ENCODE measurements around the gene KCNK10.
"Not testable (repeated sequence)": the region's sequence is repeated elsewhere in the genome, so short reads cannot be mapped to it uniquely, and the experiment has no call there.

Gene KCNK10

GRCh38 chr14:88271205-88271604 lies 51.9 kb downstream of the KCNK10 start:
- no peak for DNase-seq

GRCh38 chr14:88270776-88271175 lies 52.3 kb downstream of the KCNK10 start:
- DNase-seq = no peak

- DNase-seq = no peak
Observed at GRCh38 chr14:88269806-88270420, 53.2 kb downstream of the KCNK10 start.

GRCh38 chr14:88266474-88266873 lies 56.6 kb downstream of the KCNK10 start:
- DNase-seq = no peak

- no peak for DNase-seq
Observed at GRCh38 chr14:88264116-88264515, 59.0 kb downstream of the KCNK10 start.

- not testable (repeated sequence) for DNase-seq
Observed at GRCh38 chr14:88261302-88261701, 61.8 kb downstream of the KCNK10 start.

- no peak for DNase-seq
Observed at GRCh38 chr14:88258021-88258420, 65.0 kb downstream of the KCNK10 start.

- no peak for DNase-seq
Observed at GRCh38 chr14:88256997-88257950, 65.8 kb downstream of the KCNK10 start.

GRCh38 chr14:88255798-88256197 lies 67.3 kb downstream of the KCNK10 start:
- DNase-seq = no peak

- DNase-seq = no peak
Observed at GRCh38 chr14:88255196-88255595, 67.9 kb downstream of the KCNK10 start.

GRCh38 chr14:88252498-88252897 lies 70.6 kb downstream of the KCNK10 start:
- peak in 1 of 56 donors; percentile 2 for DNase-seq

GRCh38 chr14:88251650-88252049 lies 71.4 kb downstream of the KCNK10 start:
- DNase-seq = no peak

GRCh38 chr14:88249266-88249665 lies 73.8 kb downstream of the KCNK10 start:
- DNase-seq = no peak

GRCh38 chr14:88248606-88249005 lies 74.5 kb downstream of the KCNK10 start:
- DNase-seq = no peak

- no peak for DNase-seq
Observed at GRCh38 chr14:88247228-88247627, 75.8 kb downstream of the KCNK10 start.

- DNase-seq = no peak
Observed at GRCh38 chr14:88245321-88245720, 77.7 kb downstream of the KCNK10 start.

- DNase-seq = no peak
Observed at GRCh38 chr14:88243946-88244345, 79.1 kb downstream of the KCNK10 start.

GRCh38 chr14:88242446-88242845 lies 80.6 kb downstream of the KCNK10 start:
- no peak for DNase-seq

GRCh38 chr14:88241810-88242209 lies 81.3 kb downstream of the KCNK10 start:
- DNase-seq = no peak

- no peak for DNase-seq
Observed at GRCh38 chr14:88234442-88234841, 88.6 kb downstream of the KCNK10 start.

- no peak for DNase-seq
Observed at GRCh38 chr14:88233915-88234314, 89.2 kb downstream of the KCNK10 start.

GRCh38 chr14:88232771-88233170 lies 90.3 kb downstream of the KCNK10 start:
- DNase-seq = no peak

- no peak for DNase-seq
Observed at GRCh38 chr14:88231603-88232002, 91.5 kb downstream of the KCNK10 start.

All from nucleus accumbens (tissue), 56 donors.